HG03039 (cell line): ENCODE data around the gene RIMBP2.
"Not testable (repeated sequence)": the region's sequence is repeated elsewhere in the genome, so short reads cannot be mapped to it uniquely, and the experiment has no call there.

Source experiments
- ATAC-seq: cut with Tn5 transposase; IDR thresholded peaks from one replicate; pipeline ENCODE4 v1.9.1; 2021; ENCODE audit warnings: mild to moderate bottlenecking, moderate library complexity; ENCODE audit not compliant: unreplicated experiment

RIMBP2 gene

GRCh38 chr12:130661486-130662255 lies 54.4 kb downstream of the RIMBP2 start:
- ATAC-seq, result no peak

- no peak for ATAC-seq
Observed at GRCh38 chr12:130661059-130661458, 55.0 kb downstream of the RIMBP2 start.

- ATAC-seq, result no peak
Observed at GRCh38 chr12:130658145-130658911, 57.8 kb downstream of the RIMBP2 start.

- no peak for ATAC-seq
Observed at GRCh38 chr12:130656411-130656810, 59.7 kb downstream of the RIMBP2 start.

GRCh38 chr12:130655881-130656280 lies 60.2 kb downstream of the RIMBP2 start:
- no peak for ATAC-seq

- ATAC-seq, result no peak
Observed at GRCh38 chr12:130655010-130655409, 61.1 kb downstream of the RIMBP2 start.

GRCh38 chr12:130651188-130651959 lies 64.7 kb downstream of the RIMBP2 start:
- ATAC-seq, result no peak

GRCh38 chr12:130650131-130650530 lies 66.0 kb downstream of the RIMBP2 start:
- no peak for ATAC-seq

- no peak for ATAC-seq
Observed at GRCh38 chr12:130649101-130650045, 66.7 kb downstream of the RIMBP2 start.

- no peak for ATAC-seq
Observed at GRCh38 chr12:130647814-130648213, 68.3 kb downstream of the RIMBP2 start.

- no peak for ATAC-seq
Observed at GRCh38 chr12:130646716-130647370, 69.3 kb downstream of the RIMBP2 start.

GRCh38 chr12:130646191-130646590 lies 69.9 kb downstream of the RIMBP2 start:
- ATAC-seq, result not testable (repeated sequence)

- no peak for ATAC-seq
Observed at GRCh38 chr12:130645751-130646150, 70.3 kb downstream of the RIMBP2 start.

- ATAC-seq, result no peak
Observed at GRCh38 chr12:130644566-130644965, 71.5 kb downstream of the RIMBP2 start.

- ATAC-seq, result no peak
Observed at GRCh38 chr12:130644146-130644545, 72.0 kb downstream of the RIMBP2 start.

- no peak for ATAC-seq
Observed at GRCh38 chr12:130642856-130643255, 73.2 kb downstream of the RIMBP2 start.

- no peak for ATAC-seq
Observed at GRCh38 chr12:130641533-130642184, 74.4 kb downstream of the RIMBP2 start.

- no peak for ATAC-seq
Observed at GRCh38 chr12:130640901-130641300, 75.2 kb downstream of the RIMBP2 start.

GRCh38 chr12:130640496-130640895 lies 75.6 kb downstream of the RIMBP2 start:
- ATAC-seq, result no peak
